Smooth muscle cell (in vitro differentiated cells): ENCODE results near the gene PLD3. TPM values are rescaled to one million over a fixed set of nuclear protein-coding genes. Genes with fewer than 3 reads are reported as not detected.

ENCODE experiments used
- DNase-seq: peaks from one replicate; lab custom pipeline; 2025; ENCODE audit not compliant: unreplicated experiment; lab: John Stamatoyannopoulos, UW
- H2AFZ ChIP-seq: fragments of 200-600 bp; sonication (generic); 2 replicates; pipeline ENCODE4 v1.6.0; 2016; ENCODE audit warnings: antibody characterized with exemption, low read depth, mild to moderate bottlenecking
- H3F3A ChIP-seq: fragments of 200-600 bp; sonication (generic); 2 replicates; pipeline ENCODE4 v1.6.0; 2017; ENCODE audit warnings: antibody characterized with exemption, low read depth
- H3K27ac ChIP-seq: fragments of 200-600 bp; sonication (generic); 2 replicates; pipeline ENCODE4 v1.5.1; 2016; ENCODE audit warnings: low read depth, mild to moderate bottlenecking
- H3K27me3 ChIP-seq: fragments of 200-600 bp; sonication (generic); 2 replicates; pipeline ENCODE4 v1.6.1; 2016; ENCODE audit warnings: low read depth, mild to moderate bottlenecking
- H3K36me3 ChIP-seq: fragments of 200-600 bp; sonication (generic); 2 replicates; pipeline ENCODE4 v1.5.1; 2016; ENCODE audit warnings: low read depth
- H3K4me1 ChIP-seq: fragments of 200-600 bp; sonication (generic); 2 replicates; pipeline ENCODE4 v1.5.1; 2016; ENCODE audit warnings: low read depth
- H3K4me2 ChIP-seq: fragments of 200-600 bp; sonication (generic); 2 replicates; pipeline ENCODE4 v1.6.0; 2016; ENCODE audit warnings: mild to moderate bottlenecking
- H3K4me3 ChIP-seq: fragments of 200-600 bp; sonication (generic); 2 replicates; pipeline ENCODE4 v1.5.1; 2016; ENCODE audit warnings: mild to moderate bottlenecking
- H3K79me2 ChIP-seq: fragments of 200-600 bp; sonication (generic); 2 replicates; pipeline ENCODE4 v1.6.0; 2016; ENCODE audit warnings: low read depth, mild to moderate bottlenecking
- H3K9ac ChIP-seq: fragments of 200-600 bp; sonication (generic); 2 replicates; pipeline ENCODE4 v1.6.0; 2016; ENCODE audit warnings: low read depth
- H3K9me3 ChIP-seq: fragments of 200-600 bp; sonication (generic); replicated peaks from 2 replicates; pipeline ENCODE4 v1.5.1; 2016; ENCODE audit warnings: low read depth
- H4K20me1 ChIP-seq: fragments of 200-600 bp; sonication (generic); 2 replicates; pipeline ENCODE4 v1.6.0; 2016; ENCODE audit warnings: low read depth
- WGBS: methylation state at CpG from one replicate; pipeline ENCODE4 v1.1.7; 2016; ENCODE audit warnings: low lambda C conversion rate; 5-methylcytosine and 5-hydroxymethylcytosine counted together
- polyA plus RNA-seq: library from polyadenylated mRNA; unstranded; fragments of >200 nt; fragmentation: Nextera tagmentation; extraction: Ambion mirVana; gene quantifications from 2 replicates; pipeline ENCODE4 v1.2.1, GENCODE V29; 2016
- total RNA-seq: library from RNA; depleted of rRNA; stranded (reverse); fragments of >200 nt; gene quantifications from 2 replicates; pipeline ENCODE4 v1.2.3, GENCODE V29; 2014
- TF ChIP-seq, protein P1 (sequence below): fragments of 200-600 bp; sonication (generic); IDR thresholded peaks from 2 replicates; pipeline ENCODE4 v1.5.1; 2017; ENCODE audit warnings: borderline replicate concordance, mild to moderate bottlenecking, antibody characterized with exemption; ENCODE audit not compliant: insufficient read depth, poor library complexity, severe bottlenecking

The PLD3 gene
- total and polyA plus RNA-seq, 2 experiments from 2014 or later, result 716 to 1,023 TPM

DNA sequence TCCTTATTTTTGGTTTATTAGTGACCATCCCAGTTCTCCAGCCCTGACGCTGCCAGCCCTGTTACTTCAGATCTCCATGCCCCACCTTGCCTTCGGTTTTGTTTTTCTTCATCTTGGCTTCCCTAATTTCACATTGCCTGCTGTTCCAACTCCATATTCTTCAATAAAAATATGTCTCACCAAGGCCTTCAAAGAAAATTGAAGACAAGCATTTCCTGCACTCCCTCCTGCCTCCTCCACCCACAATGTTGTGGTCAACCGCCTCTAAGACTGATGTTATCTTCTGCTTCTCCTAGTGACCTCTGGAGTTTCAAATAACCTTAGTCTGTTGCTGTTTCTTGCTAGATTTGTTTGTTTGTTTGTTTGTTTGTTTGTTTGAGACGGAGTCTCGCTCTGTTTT is 14.6 kb downstream of the PLD3 start:
- no peak overlapping the region for H3K4me3 ChIP-seq
- H3K27ac ChIP-seq, result no peak overlapping the region
- no peak overlapping the region for H3K9ac ChIP-seq
- H3K79me2 ChIP-seq, result no peaks in the 10 kb centered on the region
- no peaks in the 10 kb centered on the region for H3K27me3 ChIP-seq
- peaks cover 13% of the 10 kb centered on the region for H3K4me1 ChIP-seq
- peaks cover 22% of the 10 kb centered on the region for H4K20me1 ChIP-seq
- H3K36me3 ChIP-seq, result no peaks in the 10 kb centered on the region
- WGBS, result 74% methylated on average over 5 of the region's 5 CpGs
- TF ChIP-seq, protein P1, sequence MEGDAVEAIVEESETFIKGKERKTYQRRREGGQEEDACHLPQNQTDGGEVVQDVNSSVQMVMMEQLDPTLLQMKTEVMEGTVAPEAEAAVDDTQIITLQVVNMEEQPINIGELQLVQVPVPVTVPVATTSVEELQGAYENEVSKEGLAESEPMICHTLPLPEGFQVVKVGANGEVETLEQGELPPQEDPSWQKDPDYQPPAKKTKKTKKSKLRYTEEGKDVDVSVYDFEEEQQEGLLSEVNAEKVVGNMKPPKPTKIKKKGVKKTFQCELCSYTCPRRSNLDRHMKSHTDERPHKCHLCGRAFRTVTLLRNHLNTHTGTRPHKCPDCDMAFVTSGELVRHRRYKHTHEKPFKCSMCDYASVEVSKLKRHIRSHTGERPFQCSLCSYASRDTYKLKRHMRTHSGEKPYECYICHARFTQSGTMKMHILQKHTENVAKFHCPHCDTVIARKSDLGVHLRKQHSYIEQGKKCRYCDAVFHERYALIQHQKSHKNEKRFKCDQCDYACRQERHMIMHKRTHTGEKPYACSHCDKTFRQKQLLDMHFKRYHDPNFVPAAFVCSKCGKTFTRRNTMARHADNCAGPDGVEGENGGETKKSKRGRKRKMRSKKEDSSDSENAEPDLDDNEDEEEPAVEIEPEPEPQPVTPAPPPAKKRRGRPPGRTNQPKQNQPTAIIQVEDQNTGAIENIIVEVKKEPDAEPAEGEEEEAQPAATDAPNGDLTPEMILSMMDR, result no peak
- no peak overlapping the region for H3K4me2 ChIP-seq
- no peaks in the 10 kb centered on the region for H3F3A ChIP-seq
- no peak overlapping the region for H2AFZ ChIP-seq
- H3K9me3 ChIP-seq, result no peaks in the 10 kb centered on the region
- no peak for DNase-seq

DNA sequence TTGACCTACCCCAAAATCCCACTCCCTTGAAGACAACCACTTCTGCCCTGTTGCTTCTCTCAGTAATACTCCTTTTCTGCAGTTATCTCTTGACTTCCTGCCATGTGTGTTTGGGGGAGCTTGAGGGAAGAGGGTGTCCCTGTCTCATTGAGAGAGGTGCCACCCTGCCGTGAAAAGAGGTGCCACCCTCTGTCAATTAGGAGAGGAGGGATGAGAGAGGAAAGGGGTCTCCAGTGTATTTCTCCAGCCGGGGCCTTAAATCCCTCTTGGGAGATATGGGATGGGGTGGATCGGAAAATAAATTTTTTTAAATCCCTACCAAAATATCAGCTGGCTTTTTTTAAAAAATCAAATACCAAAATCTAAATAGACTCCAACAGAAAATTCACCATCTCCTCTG is 16.5 kb downstream of the PLD3 start:
- no peaks in the 10 kb centered on the region for H3K9me3 ChIP-seq
- WGBS, result 79% methylated on average over 3 of the region's 3 CpGs
- H3K27me3 ChIP-seq, result no peaks in the 10 kb centered on the region
- H2AFZ ChIP-seq, result peak overlapping the region; percentile 52
- peak overlapping the region; percentile 56 for H3K4me3 ChIP-seq
- H3K9ac ChIP-seq, result no peak overlapping the region
- peak overlapping the region; percentile 88 for H3K4me2 ChIP-seq
- H4K20me1 ChIP-seq, result peaks cover 28% of the 10 kb centered on the region
- no peaks in the 10 kb centered on the region for H3K79me2 ChIP-seq
- TF ChIP-seq, protein P1, result no peak
- DNase-seq, result no peak
- no peaks in the 10 kb centered on the region for H3K36me3 ChIP-seq
- no peak overlapping the region for H3K27ac ChIP-seq
- no peaks in the 10 kb centered on the region for H3F3A ChIP-seq
- peaks cover 13% of the 10 kb centered on the region for H3K4me1 ChIP-seq

DNA sequence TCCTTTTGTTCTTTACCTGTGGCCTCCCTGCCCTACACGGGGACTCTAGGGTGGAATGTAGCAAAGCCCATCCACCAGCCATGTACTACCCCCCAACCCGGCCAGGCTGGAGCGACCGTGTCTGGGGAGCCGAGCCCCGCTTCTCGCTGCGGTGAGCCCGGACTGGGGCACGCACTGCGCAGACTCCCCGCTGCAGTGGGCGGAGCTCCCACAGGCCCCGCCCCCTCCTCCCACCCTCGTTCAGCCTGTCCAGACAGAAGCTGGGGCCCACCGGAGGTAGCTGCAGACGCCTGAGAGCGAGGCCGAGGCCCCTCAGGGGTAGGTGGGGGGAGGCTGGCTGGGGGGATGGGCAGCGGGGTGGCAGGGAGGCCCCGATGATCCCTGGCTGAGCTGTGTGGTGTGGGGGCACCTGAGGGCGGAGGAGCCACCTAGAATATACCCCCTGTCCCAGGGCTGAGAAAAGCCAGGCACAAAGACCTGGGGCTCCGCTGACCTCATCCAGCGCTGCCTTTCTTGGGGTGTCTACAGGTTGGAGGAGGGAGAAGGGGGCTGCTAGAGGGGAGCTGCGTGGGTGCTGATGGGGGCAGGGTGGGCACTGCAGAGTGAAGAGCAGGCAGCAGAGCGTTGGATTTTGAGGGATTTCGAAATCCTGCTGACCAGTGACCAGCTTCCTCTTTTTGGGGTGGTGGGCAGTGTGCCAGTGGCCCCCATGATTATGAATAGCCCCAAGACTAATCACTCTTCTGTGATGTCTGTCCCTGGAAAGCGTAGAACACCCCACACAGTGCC is 17.3 kb downstream of the PLD3 start:
- Histone ChIP-seq H3K27ac (peak overlapping the region; percentile 55), H3K79me2 (no peaks in the 10 kb centered on the region), H3K9me3 (no peaks in the 10 kb centered on the region), H3K36me3 (no peaks in the 10 kb centered on the region), H3K4me1 (peaks cover 13% of the 10 kb centered on the region), H3K27me3 (no peaks in the 10 kb centered on the region), H3K4me2 (peak overlapping the region; percentile 88), H3F3A (no peaks in the 10 kb centered on the region), H3K9ac (peak overlapping the region; percentile 78), H4K20me1 (peaks cover 28% of the 10 kb centered on the region), H2AFZ (peak overlapping the region; percentile 52), H3K4me3 (peak overlapping the region; percentile 56)
- TF ChIP-seq, protein P1, result no peak
- DNase-seq, result peak; percentile 92
- WGBS, result 10% methylated on average over 18 of the region's 28 CpGs
